ELF-1 (cell line): ENCODE data around the gene VDAC1.
"Not testable (repeated sequence)": the region's sequence is repeated elsewhere in the genome, so short reads cannot be mapped to it uniquely, and the experiment has no call there.

Source experiments
- DNase-seq: peaks from one replicate; pipeline ENCODE4 v3.0.0-alpha.2; 2016; ENCODE audit warnings: low read depth, low spot score

The VDAC1 gene

GRCh38 chr5:133995883-133996563 lies 8.8 kb downstream of the VDAC1 start:
- DNase-seq: peak; percentile 58

GRCh38 chr5:133995341-133995740 lies 9.4 kb downstream of the VDAC1 start:
- DNase-seq: no peak

GRCh38 chr5:133994990-133995333 lies 9.8 kb downstream of the VDAC1 start:
- DNase-seq: no peak

GRCh38 chr5:133994297-133994989 lies 10.3 kb downstream of the VDAC1 start:
- no peak for DNase-seq

- DNase-seq: no peak
These were observed 11.4 kb downstream of the VDAC1 start for GRCh38 chr5:133993185-133993936.

- no peak for DNase-seq
These were observed 12.2 kb downstream of the VDAC1 start for GRCh38 chr5:133992429-133993155.

- DNase-seq: no peak
These were observed 13.4 kb downstream of the VDAC1 start for GRCh38 chr5:133991171-133991910.

- DNase-seq: no peak
These were observed 14.4 kb downstream of the VDAC1 start for GRCh38 chr5:133990396-133990795.

- DNase-seq: no peak
These were observed 19.1 kb downstream of the VDAC1 start for GRCh38 chr5:133985540-133986180.

GRCh38 chr5:133983674-133984073 lies 21.1 kb downstream of the VDAC1 start:
- no peak for DNase-seq

- no peak for DNase-seq
These were observed 23.1 kb downstream of the VDAC1 start for GRCh38 chr5:133981714-133982113.

GRCh38 chr5:133980652-133981051 lies 24.1 kb downstream of the VDAC1 start:
- DNase-seq: no peak

GRCh38 chr5:133978943-133979342 lies 25.8 kb downstream of the VDAC1 start:
- no peak for DNase-seq

- DNase-seq: no peak
These were observed 26.9 kb downstream of the VDAC1 start for GRCh38 chr5:133977858-133978257.

- DNase-seq: no peak
These were observed 27.5 kb downstream of the VDAC1 start for GRCh38 chr5:133977161-133977787.

GRCh38 chr5:133975546-133975945 lies 29.2 kb downstream of the VDAC1 start:
- not testable (repeated sequence) for DNase-seq

- no peak for DNase-seq
These were observed 30.6 kb downstream of the VDAC1 start for GRCh38 chr5:133974142-133974541.

GRCh38 chr5:133970325-133970909 lies 34.4 kb downstream of the VDAC1 start:
- DNase-seq: no peak

- no peak for DNase-seq
These were observed 35.0 kb downstream of the VDAC1 start for GRCh38 chr5:133969654-133970324.
